Fibroblast of villous mesenchyme (primary cell): ENCODE results near the gene TBCEL. TPM values are rescaled to one million over a fixed set of nuclear protein-coding genes. Genes with fewer than 3 reads are reported as not detected.

Experiments used
- DNase-seq: peaks from one replicate; pipeline ENCODE4 v3.0.0-alpha.2; 2010; ENCODE audit warnings: low read depth
- H3K4me3 ChIP-seq: 2 replicates; pipeline ENCODE4 v1.5.1; 2011; ENCODE audit warnings: low read depth, mild to moderate bottlenecking, low read length
- total RNA-seq: library from RNA; depleted of rRNA; stranded (reverse); fragments of >200 nt; gene quantifications from 2 replicates; pipeline ENCODE4 v1.2.3, GENCODE V29; 2012
- TF ChIP-seq, protein P1 (sequence below): IDR thresholded peaks from 2 replicates; pipeline ENCODE4 v1.5.1; 2012; ENCODE audit warnings: low read depth, mild to moderate bottlenecking, low read length; ENCODE audit not compliant: insufficient read depth

The TBCEL gene
- total RNA-seq, 1 donor, result 29.8 TPM

DNA sequence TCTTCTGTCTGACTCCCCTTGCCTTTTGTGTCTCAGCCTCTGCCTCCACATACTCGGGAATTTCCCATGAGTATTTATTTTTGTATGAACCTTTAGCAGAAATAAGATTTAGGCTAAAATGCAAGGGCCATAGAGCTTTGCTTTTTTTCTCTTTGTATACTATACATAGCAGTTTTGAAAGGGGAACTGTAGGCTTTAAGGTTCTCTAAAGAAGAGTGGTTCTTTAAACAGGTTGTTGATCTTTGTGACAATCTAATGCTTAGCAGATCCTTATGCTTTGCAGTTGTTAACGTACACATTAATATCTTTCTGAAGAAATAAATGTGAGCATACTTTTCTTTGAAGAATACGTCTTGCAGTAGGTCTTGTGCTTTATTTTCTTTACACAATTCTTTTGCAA, 35.0 kb downstream of the TBCEL start:
- no peak for DNase-seq
- no peak overlapping the region for H3K4me3 ChIP-seq
- TF ChIP-seq, protein P1, sequence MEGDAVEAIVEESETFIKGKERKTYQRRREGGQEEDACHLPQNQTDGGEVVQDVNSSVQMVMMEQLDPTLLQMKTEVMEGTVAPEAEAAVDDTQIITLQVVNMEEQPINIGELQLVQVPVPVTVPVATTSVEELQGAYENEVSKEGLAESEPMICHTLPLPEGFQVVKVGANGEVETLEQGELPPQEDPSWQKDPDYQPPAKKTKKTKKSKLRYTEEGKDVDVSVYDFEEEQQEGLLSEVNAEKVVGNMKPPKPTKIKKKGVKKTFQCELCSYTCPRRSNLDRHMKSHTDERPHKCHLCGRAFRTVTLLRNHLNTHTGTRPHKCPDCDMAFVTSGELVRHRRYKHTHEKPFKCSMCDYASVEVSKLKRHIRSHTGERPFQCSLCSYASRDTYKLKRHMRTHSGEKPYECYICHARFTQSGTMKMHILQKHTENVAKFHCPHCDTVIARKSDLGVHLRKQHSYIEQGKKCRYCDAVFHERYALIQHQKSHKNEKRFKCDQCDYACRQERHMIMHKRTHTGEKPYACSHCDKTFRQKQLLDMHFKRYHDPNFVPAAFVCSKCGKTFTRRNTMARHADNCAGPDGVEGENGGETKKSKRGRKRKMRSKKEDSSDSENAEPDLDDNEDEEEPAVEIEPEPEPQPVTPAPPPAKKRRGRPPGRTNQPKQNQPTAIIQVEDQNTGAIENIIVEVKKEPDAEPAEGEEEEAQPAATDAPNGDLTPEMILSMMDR, result no peak

DNA sequence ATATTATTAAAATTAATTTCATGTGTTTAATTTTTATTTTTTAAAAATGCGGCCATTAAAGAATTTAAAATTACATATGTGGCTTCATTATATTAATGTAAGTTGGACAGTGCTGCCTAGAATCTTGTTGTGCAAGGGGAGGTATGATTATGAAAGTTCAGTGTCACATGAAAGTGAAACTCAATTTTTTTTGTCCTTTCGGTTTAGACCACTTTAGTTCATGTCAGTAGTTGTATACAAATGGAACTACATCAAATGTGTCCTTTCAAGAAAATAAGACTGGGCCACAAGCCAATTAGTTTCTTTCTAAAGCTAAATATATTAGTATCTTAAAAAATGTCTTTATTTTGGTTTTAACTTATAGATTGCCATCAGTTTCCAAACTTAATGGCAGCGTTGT, 35.7 kb downstream of the TBCEL start:
- no peak overlapping the region for H3K4me3 ChIP-seq
- TF ChIP-seq, protein P1, result no peak
- peak; percentile 10 for DNase-seq

DNA sequence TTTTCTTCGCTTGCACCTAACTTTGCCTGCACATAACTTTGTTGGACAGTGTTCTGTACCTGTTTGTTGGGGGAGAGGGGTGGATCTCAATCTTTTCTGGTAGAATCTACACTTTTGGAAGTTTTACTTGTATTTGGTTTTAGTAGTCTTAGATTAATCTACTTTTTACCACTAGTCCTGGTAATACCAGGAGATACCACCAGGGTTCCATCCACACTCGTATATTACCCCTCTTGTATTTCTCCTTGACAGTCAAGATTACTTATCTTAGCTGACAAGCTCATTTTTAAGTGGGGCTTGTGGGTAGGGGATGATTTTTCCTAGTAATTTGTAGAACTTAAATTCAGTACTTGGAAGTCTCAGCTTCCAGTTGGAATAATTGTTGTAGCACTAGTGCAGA, 39.8 kb downstream of the TBCEL start:
- DNase-seq, result no peak
- TF ChIP-seq, protein P1, result peak; percentile 43
- H3K4me3 ChIP-seq, result no peak overlapping the region

DNA sequence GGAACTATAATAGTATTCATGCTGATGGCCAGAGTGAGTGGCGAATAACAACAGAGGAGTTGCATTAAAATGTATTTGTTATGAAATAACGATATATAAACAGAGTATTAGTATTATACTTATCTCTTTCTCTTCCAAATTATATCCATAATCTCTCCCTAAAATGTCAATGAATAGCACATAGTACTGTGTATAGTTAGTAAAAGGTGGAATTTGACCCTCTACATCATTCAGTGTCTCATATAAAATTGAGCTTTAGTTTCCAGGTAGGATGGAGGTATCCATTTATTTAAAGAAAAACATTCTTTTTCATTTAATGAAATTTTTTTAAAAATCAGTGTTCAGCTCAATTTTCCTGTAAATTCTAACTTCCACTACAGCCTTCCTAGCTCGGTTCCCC, 42.7 kb downstream of the TBCEL start:
- no peak for DNase-seq
- TF ChIP-seq, protein P1, result no peak
- no peak overlapping the region for H3K4me3 ChIP-seq

DNA sequence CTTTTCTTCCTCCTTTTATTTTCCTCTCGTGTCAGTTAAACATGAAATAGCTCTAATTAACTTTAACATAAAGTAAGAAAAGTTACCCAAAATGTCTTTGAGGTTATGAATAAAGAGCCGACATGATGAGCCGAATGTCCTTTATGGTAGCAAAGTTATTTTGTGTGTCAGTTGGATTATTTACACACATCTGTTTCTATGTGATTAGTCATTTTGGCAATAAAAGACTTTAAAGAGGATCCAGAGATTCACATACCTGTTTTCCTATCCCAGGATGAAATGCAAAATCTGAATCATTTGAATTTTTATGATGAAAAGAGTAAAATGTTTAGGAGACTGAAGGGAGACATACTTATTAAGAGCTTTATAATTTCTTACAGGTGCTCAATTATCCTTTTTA, 43.1 kb downstream of the TBCEL start:
- TF ChIP-seq, protein P1, result no peak
- no peak for DNase-seq
- no peak overlapping the region for H3K4me3 ChIP-seq

DNA sequence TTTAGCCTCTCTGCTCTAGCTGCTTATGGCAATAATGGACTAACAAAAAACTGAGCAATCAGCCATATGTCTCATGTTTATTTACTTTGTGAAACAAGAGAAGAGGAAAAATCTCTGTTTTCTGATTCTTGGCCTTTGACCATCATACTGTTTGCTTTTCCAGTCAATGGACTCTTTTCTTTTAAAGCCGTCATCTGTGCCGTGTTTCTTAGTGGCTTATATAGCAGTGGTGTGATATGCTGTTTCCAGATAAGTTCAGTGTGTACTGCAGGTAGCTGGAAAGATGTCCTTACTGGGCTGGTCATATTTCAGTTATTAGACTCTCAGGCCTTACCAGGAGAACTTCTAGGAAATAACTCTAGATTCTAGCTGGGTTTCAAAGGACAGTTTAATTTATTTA, 43.6 kb downstream of the TBCEL start:
- no peak overlapping the region for H3K4me3 ChIP-seq
- TF ChIP-seq, protein P1, result no peak
- no peak for DNase-seq

DNA sequence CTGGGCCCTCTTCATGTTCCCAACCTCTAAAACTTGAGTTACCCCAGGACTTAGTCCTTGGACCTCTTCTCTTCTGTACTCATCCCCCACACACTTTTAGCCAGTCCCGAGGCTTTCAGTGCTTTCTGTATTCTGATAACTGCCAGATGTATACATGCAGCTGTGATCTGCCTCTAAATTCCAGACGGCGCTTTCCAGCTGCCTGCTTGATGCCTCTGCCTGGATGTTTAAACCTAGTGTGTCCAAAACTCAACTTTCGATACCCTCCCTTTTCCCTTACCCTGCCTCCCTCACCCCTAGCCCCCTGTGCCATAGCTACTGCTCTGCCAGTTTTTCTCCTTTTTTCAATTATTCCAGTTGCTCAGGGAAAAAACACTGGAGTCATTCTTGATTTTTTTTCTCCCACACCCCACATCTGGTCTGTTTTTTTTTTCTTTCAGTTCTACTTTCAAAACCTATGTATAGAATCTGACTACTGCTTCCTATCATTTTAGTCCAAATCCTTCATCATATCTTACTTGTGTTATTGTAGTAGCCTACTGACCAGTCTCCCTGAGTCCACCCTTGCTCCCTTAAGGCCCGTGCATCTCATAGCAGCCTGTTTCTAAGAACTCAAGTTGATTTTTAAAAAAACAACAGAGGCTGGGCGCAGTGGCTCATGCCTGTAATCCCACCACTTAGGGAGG, 44.2 kb downstream of the TBCEL start:
- H3K4me3 ChIP-seq, result no peak overlapping the region
- DNase-seq, result no peak
- TF ChIP-seq, protein P1, result no peak
